HG03575 (cell line): ENCODE data around the gene PKDCC.

Experiments used
- ATAC-seq: cut with Tn5 transposase; IDR thresholded peaks from one replicate; pipeline ENCODE4 v1.9.1; 2021; ENCODE audit not compliant: unreplicated experiment, insufficient number of reproducible peaks, low FRiP score; ENCODE audit errors: extremely low read depth

The PKDCC gene

DNA sequence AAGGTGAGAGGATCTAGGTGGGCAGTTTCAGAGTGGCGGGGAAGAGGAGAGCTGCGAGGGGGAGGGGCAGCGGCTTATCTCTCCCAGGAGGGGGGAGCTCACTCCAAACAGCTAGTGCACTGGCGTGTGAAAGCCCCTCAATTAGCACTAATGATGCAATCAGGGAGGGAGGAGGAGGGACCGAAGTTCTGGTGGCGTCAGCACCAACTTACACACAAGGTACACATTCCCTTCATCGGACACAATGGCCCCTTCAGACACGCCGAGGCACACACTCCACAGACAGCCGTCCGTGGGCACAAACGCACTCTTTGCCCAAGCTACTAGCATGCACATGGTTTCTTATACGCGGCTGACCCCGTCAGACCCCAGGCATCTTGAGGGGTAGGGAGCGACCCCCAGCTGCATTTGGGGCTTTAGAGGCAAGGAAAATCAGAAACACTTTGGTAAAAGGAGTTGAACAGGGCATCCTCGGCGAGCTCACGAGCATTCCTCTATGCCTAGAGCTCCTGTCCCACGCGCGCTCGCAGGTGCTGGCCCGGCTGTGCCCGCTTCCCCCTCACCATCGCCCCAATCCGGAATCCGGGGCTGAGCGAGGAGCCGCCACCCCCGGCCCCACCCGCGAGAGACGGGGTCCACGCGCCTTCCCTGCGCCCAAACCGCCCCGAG, 868 bp upstream of the PKDCC start:
- ATAC-seq = no peak

DNA sequence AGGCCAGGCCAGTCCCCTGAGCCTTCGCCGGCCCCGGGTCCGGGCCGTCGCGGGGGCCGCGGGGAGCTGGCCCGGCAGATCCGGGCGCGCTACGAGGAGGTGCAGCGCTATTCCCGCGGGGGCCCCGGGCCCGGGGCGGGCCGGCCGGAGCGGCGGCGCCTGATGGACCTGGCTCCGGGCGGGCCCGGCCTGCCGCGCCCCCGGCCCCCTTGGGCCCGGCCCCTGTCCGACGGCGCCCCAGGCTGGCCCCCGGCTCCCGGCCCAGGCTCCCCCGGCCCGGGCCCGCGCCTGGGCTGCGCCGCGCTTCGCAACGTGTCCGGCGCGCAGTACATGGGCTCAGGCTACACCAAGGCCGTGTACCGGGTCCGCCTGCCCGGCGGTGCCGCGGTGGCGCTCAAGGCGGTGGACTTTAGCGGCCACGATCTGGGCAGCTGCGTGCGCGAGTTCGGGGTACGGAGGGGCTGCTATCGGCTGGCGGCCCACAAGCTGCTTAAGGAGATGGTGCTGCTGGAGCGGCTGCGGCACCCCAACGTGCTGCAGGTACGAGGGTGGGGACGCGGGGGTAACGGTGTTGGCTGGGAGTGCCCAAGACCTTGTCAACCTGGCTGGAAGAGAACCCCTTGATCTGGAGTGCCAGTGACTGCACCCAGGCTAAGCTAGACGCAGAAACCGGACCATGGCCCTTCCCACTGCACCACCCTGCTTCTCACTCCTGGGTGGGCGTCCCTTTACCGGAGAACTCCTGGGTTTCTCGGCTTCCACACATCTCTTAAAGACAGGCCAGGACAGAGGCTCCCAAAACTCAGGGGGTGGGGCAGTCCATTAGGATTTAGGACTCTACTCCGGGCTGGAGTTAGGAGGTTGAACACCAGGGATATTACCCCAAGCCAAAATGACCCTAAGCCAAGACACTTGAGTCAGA, 739 bp downstream of the PKDCC start:
- no peak for ATAC-seq

DNA sequence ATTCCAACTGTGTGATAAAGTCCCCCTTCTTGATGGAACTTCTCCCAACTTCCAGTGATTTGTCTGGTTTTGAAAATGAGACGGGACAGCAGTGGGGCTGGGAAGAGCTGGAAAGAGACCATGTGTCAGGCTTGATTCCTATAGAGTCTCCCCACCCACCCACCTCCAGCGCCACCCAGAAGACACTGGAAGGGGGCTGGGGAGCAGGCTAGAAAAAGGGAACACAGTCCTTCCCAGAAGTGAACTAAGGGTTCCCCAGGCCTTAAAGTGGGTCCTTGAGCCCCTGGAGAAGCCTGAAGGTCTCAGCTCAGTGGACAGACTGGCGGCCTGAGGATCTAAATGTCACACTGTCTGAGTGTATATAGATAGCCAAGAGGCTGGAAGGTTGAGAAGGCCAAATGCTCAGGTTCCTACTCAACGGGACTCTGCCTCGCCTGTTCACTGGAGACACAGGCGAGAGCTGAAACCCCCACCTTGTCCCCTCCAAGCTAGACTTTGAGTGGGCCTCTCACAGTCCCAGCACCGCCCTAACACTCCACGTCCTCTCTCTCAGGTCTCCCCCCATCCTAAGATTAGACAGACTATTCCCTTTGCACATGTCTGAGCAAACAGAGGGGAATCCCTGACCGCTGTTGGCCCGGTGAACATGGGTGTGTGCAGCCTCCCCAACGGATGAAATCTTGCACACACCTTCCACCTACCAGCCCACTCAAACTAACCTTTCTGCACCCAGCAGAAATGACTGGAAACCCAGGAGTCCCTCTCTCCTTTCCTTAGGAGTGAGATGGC, 1.6 kb downstream of the PKDCC start:
- no peak for ATAC-seq

DNA sequence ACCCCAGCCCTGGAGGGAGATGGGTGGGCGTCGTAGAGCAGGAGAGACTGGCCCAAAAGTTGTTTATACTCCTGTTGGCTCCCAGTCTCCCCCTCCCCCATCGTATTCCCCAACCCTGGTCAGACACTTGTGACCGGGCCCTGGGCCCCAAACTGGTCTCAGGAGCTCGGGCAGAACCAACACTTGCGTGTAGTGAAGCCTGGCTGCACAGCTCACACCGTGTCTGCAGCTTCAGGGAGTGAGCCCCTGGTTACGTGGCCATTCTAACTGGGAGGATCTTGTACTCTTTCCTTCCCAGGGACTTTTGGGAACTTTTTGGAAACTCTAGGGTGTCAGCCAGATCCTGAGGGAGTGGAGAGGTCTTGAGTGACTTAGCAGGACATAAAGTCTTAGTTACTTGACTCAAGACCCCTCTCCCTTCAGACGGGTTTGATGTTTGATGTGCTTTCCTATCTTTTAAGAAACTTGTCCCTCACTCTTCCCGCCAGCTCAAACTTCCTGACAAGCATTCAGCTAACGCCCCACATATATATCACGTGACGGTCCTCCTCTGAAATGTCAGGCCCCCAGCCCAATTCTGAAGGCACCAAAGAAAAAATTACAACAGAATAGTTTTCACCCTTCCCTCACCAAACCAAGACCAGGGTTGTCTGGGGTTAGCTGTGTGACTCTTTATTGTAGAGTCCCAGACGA, 2.3 kb downstream of the PKDCC start:
- ATAC-seq = no peak

DNA sequence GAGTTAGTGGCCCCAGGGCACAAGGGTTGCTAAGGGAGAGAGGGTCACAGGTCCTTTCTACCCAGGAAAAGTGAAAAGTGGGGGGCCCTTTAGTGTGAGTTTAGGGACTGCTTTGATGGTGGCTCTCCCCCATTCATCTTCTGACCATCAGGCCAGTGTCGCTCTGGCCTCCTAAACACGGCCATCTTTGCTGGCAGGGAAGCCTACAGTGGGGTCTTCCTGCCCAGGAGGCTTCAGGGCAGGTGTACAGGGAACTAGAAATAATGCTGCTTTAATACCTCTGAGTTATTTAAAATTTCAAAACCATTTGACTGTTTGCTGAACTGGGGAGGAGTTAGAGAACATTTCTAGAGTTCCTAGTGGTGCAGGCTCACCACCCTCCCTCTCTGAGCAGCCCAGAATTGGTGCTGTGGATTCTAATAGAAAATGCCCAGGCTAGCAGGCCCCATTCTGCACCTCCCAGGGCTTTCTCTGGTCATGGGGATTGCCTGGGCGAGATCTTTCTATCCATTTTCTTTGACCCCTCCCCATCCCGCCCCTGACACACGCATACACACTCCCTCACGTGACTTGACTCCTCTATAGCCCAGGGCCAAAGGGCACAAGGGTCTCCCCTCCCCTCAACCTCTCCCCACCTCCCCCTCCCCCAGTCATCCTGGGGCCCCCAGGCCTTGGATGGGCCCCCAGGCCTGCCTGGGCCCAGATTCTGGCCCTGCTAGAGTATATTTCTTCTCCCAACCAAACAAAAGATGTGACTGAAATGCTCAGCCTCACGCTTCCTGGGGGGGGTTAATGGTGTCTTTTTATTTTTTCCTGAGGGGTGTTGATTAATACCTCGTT, 3.1 kb downstream of the PKDCC start:
- ATAC-seq = no peak

DNA sequence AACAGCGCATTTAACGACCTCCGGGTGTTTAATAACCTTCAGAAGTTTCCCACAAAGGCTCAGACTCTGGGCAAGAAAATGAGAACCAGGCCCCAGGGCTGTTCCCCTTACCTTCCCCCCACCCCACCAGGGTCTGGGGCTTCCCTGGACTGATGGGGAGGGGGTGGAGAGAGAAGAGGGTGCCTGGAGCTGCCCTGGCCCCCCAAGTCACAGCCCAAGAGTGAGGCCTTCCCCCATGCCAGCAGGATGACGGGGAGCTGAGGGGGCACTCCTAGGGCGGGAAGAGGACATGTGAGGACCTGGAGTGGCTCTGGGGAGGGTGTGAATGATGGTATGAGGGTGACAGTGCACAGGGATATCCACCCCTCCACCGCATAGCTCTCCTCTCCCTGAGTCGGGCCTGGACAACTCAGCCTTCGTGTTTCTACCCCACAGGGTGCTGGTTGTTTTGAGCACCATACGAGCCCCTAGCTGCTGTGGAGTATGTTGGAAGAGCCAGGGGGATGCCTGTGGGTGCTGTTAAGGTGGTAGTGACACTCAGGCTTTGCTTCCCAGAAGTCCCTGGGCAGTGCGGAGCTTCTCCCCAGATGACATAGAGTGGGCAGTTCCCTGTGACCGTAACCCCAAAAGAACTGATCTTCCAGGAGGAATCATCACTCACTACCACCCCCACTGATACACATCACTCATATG, 3.9 kb downstream of the PKDCC start:
- no peak for ATAC-seq

DNA sequence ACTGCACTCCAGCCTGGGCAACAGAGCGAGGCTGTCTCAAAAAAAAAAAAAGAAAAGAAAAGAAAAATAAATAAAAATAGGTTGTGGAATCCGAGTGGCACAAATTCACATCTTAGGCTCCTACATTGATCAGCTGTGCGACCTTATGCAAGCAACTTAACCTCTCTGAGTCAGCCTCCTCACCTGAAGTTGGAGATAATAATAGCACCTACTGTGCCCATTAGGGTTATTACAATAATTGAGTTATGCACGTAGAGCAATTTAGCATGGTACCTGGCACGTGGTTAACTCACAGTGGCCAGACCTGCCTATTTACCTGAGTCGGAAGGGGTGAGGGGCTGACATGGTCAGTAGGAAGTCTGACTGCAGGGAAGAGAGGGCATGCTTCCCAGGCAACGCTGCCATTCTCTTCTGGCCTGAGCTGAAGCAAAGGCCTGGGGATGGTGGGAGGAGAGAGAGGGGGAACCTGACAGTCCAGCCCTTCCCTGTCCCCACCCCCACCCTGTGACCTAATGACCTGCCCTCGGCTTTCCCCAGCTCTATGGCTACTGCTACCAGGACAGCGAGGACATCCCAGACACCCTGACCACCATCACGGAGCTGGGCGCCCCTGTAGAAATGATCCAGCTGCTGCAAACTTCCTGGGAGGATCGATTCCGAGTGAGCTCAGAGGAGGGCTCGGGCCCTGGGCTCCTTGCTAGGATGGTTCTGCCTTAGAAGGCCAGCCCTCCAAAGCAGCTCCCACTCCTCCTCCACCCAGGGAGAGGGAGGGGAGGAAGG, 5.1 kb downstream of the PKDCC start:
- no peak for ATAC-seq

DNA sequence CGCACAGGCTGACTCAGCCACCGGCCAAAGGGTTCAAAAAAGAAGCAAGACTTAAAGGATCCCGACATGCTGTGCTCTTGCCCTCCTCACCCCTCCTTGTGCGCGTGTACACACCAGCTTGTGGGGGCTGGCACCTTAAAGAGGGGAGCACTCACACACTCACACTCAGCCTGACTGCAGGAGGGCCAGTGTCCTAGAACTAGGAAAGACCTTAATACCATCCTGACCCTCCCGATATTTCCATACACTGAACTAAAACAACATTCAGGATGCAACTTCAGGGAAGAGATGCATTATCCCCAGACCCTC, 5.6 kb downstream of the PKDCC start:
- ATAC-seq = no peak

DNA sequence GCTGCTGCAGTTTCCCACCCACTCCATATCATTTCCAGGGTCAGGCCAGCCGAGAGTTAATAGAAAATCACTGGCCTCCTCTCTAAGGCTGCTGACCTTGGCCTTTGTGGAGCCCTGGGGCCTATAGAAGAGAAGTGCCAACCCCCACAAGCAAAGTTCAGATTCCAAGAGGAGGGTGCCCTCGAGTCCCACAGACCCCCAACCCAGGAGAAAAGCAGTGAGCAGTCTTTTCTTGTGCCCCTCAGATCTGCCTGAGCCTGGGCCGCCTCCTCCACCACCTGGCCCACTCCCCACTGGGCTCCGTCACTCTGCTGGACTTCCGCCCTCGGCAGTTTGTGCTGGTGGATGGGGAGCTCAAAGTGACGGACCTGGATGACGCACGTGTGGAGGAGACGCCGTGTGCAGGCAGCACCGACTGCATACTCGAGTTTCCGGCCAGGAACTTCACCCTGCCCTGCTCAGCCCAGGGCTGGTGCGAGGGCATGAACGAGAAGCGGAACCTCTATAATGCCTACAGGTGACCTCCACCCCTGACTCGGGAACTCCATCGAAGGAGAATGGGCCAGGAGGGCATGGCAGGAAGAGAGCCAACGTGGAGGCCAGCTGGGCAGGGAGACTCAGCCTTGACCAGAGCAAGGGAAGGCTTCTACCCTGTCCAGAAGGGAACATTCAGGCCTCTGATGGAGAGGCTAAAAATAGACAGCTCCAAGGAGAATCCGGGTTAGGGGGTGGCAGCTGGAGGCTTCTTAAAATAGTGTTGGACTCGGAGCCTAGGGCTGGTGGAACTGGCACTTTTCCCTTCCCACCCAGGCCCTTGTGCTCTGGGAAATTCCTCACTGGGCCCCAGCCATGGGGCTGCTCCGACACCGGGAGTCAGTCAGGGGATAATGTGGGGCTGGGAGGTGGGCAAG, 6.2 kb downstream of the PKDCC start:
- ATAC-seq = no peak

DNA sequence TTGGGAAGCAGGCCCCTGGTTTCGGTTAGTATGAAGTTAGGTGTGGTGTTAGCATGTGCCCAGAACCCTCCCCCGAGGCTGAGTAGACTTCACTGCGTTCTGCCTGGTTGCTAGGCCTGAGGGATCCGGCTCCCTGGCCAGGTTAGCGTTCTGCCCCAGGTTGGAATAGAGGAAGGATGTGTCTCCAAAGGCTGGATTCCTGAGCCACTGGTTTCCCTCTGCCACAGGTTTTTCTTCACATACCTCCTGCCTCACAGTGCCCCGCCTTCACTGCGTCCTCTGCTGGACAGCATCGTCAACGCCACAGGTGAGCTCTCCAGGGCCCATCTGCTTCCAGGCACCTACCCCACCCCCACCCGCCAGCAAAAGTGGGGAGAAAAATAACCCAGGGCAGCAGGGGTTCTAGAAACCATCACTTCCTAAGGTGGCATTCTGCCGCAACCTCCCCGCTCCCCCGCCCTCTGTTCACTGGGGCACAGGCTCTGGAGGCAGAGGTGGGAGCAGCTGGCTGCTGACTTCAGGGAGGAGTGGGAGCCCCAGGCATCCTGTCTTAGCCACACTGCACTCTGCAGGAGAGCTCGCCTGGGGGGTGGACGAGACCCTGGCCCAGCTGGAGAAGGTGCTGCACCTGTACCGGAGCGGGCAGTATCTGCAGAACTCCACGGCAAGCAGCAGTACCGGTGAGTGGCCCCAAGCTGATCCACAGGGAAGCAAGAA, 7.1 kb downstream of the PKDCC start:
- no peak for ATAC-seq

DNA sequence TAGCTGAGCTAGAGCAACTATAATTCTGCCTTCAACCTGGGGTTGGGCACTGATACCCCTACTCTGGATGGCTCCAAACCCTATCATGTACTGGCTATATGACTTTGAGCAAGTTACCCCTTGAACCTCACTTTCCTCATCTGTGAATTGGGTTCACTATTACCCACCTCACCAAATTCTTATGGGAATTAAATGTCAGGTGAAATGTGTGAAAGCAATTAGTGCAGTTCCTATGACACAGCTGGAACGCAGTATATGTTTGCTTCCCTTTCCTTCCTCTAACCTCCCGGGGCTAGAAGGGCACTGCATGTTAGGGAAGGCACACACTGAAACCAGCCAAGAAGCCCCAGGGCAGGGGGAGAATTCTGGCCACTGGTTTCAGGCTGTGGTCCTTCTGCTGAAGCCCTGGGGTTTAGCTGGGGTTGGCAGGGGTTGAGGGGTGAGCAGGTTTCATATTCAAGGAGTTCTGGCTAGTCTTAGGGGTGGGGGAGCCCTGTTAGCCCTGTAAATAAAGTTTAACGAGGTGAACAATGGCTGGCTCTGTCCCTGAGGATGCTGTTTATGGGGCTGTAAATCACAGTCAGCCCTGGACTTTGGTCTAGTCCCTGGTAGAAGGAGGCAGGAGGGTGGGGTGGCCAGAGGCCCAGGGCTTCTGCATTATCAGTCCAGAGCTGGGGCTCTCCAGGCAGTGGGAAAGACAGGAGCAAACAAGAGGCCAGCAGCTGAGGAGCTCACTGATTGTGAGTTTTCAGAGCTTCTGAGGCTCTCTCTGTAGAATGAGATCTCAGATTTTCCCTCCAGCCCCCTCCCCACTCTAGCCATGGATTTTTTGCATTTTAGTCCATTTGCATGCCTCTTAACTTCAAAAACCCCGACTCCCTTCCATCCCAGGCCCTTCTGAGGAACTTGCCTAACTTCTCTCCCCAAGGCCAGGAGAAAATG, 8.0 kb downstream of the PKDCC start:
- ATAC-seq = no peak

DNA sequence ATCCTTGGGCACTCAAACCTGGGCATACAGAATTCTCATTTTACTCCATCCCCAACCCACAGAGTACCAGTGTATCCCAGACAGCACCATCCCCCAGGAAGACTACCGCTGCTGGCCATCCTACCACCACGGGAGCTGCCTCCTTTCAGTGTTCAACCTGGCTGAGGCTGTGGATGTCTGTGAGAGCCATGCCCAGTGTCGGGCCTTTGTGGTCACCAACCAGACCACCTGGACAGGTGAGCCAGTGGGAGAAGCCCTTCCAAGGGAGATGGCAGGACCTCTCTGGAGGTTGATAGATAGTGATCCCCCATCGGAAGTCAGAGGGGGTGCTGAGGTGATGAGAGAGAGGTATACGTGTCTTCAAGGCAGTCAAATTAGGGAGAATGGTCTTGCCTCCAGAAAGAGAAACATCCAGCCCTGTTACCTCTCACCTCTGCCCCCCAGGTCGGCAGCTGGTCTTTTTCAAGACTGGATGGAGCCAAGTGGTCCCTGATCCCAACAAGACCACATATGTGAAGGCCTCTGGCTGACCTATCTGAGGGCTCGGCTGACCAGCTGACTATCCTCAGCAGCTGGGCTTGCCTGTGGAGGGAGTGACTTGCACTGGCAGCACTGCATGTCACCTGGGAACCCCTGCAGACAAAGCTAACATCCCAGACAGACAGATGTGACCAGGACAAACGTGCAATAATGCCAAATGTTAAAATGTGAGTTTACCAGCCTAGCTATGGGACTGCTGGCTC, 9.5 kb downstream of the PKDCC start:
- no peak for ATAC-seq

DNA sequence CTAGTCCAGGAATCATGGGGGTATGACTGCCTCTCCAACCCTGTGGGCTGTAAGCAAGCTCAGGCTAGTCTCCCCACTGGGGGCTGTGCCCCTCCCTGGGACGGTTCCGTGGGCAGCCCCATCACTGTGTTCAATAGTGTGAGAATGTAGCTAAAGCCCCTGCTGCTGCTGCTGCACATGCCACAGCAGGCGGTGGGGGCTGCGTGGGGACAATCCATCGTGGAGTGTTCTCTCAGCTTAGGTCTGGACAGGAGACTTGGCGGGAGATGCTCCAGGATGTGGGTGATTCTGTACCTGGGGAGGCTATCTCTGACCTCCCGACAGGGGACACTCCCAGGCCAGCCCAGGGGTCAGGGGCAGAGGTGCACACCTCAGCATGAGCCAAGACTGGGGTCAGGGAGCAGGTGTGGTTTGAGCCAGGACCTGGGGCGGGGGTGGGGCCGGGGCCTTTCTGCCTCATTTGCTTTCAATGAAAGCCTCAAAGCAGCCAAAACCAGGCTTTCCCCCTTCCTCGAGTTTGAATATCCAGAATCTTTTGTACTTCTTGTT, 10.2 kb downstream of the PKDCC start:
- ATAC-seq = no peak
